WTC11 (cell line): ENCODE data around the gene VCX2. TPM values are rescaled to one million over a fixed set of nuclear protein-coding genes. Genes with fewer than 3 reads are reported as not detected.
"Not testable (repeated sequence)": the region's sequence is repeated elsewhere in the genome, so short reads cannot be mapped to it uniquely, and the experiment has no call there.

ENCODE experiments used
- ATAC-seq: fragments of 200-7000 bp; cut with Tn5 transposase; 2 replicates; pipeline ENCODE4 v1.10.0; 2021; ENCODE audit warnings: mild to moderate bottlenecking, moderate library complexity
- CTCF ChIA-PET: fragments of 300-600 bp; sonication (Branson Sonifier 250); formaldehyde crosslinking; loops from one replicate; lab custom pipeline; 2021; ENCODE audit warnings: antibody characterized with exemption; lab: Charles Lee
- POLR2A ChIA-PET: fragments of 350-600 bp; sonication (Branson Sonifier 250); formaldehyde crosslinking; loops from one replicate; lab custom pipeline; 2021; ENCODE audit warnings: antibody characterized with exemption; lab: Charles Lee
- DNase-seq: peaks from one replicate; pipeline ENCODE4 v3.0.0; 2021; ENCODE audit warnings: low spot score
- H3K27ac Mint-ChIP-seq: 2 replicates; pipeline ENCODE4 v1.8.0; 2021; ENCODE audit warnings: mixed read lengths
- H3K27me3 Mint-ChIP-seq: 2 replicates; pipeline ENCODE4 v1.8.0; 2021; ENCODE audit warnings: low read depth, mild to moderate bottlenecking, moderate library complexity, mixed read lengths
- H3K36me3 Mint-ChIP-seq: 2 replicates; pipeline ENCODE4 v1.8.0; 2021; ENCODE audit warnings: mixed read lengths
- H3K4me1 Mint-ChIP-seq: 2 replicates; pipeline ENCODE4 v1.8.0; 2022; ENCODE audit warnings: mixed read lengths
- H3K4me3 Mint-ChIP-seq: 2 replicates; pipeline ENCODE4 v1.8.0; 2021; ENCODE audit warnings: mild to moderate bottlenecking, moderate library complexity, mixed read lengths
- H3K9me3 Mint-ChIP-seq: 2 replicates; pipeline ENCODE4 v1.8.0; 2021; ENCODE audit warnings: mixed read lengths
- ATF1 ChIP-seq: sonication (generic); formaldehyde crosslinking; IDR thresholded peaks from 2 replicates; pipeline ENCODE4 v1.8.1; 2023; ENCODE audit warnings: mild to moderate bottlenecking, moderate library complexity, missing genetic modification reagents
- CDX4 ChIP-seq: fragments of 250-450 bp; sonication (Bioruptor Pico); IDR thresholded peaks from 2 replicates; pipeline ENCODE4 v1.9.0; 2021; ENCODE audit warnings: moderate library complexity, mild to moderate bottlenecking, inconsistent platforms, borderline replicate concordance
- E2F4 ChIP-seq: sonication (generic); formaldehyde crosslinking; IDR thresholded peaks from 2 replicates; pipeline ENCODE4 v1.8.1; 2022; ENCODE audit warnings: low read depth, mild to moderate bottlenecking, moderate library complexity, missing genetic modification reagents, borderline replicate concordance
- ESRRA ChIP-seq: sonication (generic); formaldehyde crosslinking; IDR thresholded peaks from 2 replicates; pipeline ENCODE4 v1.8.1; 2022; ENCODE audit warnings: mild to moderate bottlenecking, missing genetic modification reagents, borderline replicate concordance
- FOXK1 ChIP-seq: sonication (generic); formaldehyde crosslinking; IDR thresholded peaks from 2 replicates; pipeline ENCODE4 v1.8.0; 2022; ENCODE audit warnings: mild to moderate bottlenecking, moderate library complexity, missing genetic modification reagents
- GABPB1 ChIP-seq: sonication (generic); formaldehyde crosslinking; IDR thresholded peaks from 2 replicates; pipeline ENCODE4 v1.8.1; 2023; ENCODE audit warnings: mild to moderate bottlenecking, missing genetic modification reagents
- IRF2 ChIP-seq: sonication (generic); formaldehyde crosslinking; IDR thresholded peaks from 2 replicates; pipeline ENCODE4 v1.8.0; 2022; ENCODE audit warnings: low read depth, missing genetic modification reagents, borderline replicate concordance
- MAX ChIP-seq: sonication (generic); formaldehyde crosslinking; IDR thresholded peaks from 2 replicates; pipeline ENCODE4 v1.8.0; 2022; ENCODE audit warnings: mild to moderate bottlenecking, missing genetic modification reagents
- NFATC4 ChIP-seq: fragments of 250-450 bp; sonication (Bioruptor Pico); IDR thresholded peaks from 2 replicates; pipeline ENCODE4 v1.9.0; 2021; ENCODE audit warnings: mild to moderate bottlenecking
- NFE2L1 ChIP-seq: sonication (generic); formaldehyde crosslinking; IDR thresholded peaks from 2 replicates; pipeline ENCODE4 v1.8.1; 2023; ENCODE audit warnings: missing genetic modification reagents
- NR3C1 ChIP-seq: sonication (generic); formaldehyde crosslinking; conservative IDR thresholded peaks from 2 replicates; pipeline ENCODE4 v1.8.1; 2023; ENCODE audit warnings: low read depth, mild to moderate bottlenecking, missing genetic modification reagents
- ZBTB43 ChIP-seq: sonication (generic); formaldehyde crosslinking; IDR thresholded peaks from 2 replicates; pipeline ENCODE4 v1.8.1; 2023; ENCODE audit warnings: mild to moderate bottlenecking, missing genetic modification reagents
- ZNF121 ChIP-seq: sonication (generic); formaldehyde crosslinking; IDR thresholded peaks from 2 replicates; pipeline ENCODE4 v1.8.0; 2023; ENCODE audit warnings: missing genetic modification reagents
- ZNF219 ChIP-seq: sonication (generic); formaldehyde crosslinking; IDR thresholded peaks from 2 replicates; pipeline ENCODE4 v1.8.0; 2023; ENCODE audit warnings: missing genetic modification reagents, mild to moderate bottlenecking, borderline replicate concordance
- ZNF512 ChIP-seq: sonication (generic); formaldehyde crosslinking; IDR thresholded peaks from 2 replicates; pipeline ENCODE4 v1.8.1; 2022; ENCODE audit warnings: missing genetic modification reagents, borderline replicate concordance
- total RNA-seq: library from RNA; stranded (reverse); gene quantifications from 3 replicates; pipeline ENCODE4 v1.2.3, GENCODE V29; 2021
- TF ChIP-seq, protein P1 (sequence below): sonication (generic); formaldehyde crosslinking; IDR thresholded peaks from 2 replicates; pipeline ENCODE4 v1.8.0; 2022; ENCODE audit warnings: missing genetic modification reagents
- TF ChIP-seq, protein P2 (sequence below): sonication (generic); formaldehyde crosslinking; IDR thresholded peaks from 2 replicates; pipeline ENCODE4 v1.8.0; 2022; ENCODE audit warnings: mild to moderate bottlenecking, missing genetic modification reagents
- TF ChIP-seq, protein P3 (sequence below): sonication (generic); formaldehyde crosslinking; IDR thresholded peaks from 2 replicates; pipeline ENCODE4 v1.8.0; 2022; ENCODE audit warnings: mild to moderate bottlenecking, missing genetic modification reagents

The VCX2 gene
- total RNA-seq, 1 experiment from 2014 or later = not detected

DNA sequence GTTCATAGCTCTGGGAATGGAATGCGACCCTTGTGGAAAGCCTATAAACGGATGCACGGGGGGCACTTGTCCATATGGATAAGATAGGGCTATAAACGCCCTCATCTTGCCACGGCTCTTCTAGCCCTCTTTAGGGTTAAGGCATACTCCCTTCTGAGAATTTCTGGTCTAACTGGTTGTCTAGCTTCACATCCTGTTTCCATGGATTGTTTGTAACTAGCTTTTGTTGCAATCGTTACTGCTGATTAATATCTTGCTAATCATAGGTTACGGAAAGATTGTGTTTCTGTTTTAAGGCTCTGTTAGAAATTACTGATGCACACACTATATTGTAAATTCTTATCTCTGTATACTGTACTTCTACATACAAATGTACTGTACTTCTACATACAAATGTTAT is 17.1 kb downstream of the VCX2 start:
- peaks cover 10% of the 10 kb centered on the region for H3K4me1 Mint-ChIP-seq
- H3K36me3 Mint-ChIP-seq, CTCF ChIA-PET, ATAC-seq, H3K27me3 Mint-ChIP-seq, DNase-seq, POLR2A ChIA-PET, H3K4me3 Mint-ChIP-seq, H3K27ac Mint-ChIP-seq: not testable (repeated sequence)
- peaks cover 13% of the 10 kb centered on the region for H3K9me3 Mint-ChIP-seq

DNA sequence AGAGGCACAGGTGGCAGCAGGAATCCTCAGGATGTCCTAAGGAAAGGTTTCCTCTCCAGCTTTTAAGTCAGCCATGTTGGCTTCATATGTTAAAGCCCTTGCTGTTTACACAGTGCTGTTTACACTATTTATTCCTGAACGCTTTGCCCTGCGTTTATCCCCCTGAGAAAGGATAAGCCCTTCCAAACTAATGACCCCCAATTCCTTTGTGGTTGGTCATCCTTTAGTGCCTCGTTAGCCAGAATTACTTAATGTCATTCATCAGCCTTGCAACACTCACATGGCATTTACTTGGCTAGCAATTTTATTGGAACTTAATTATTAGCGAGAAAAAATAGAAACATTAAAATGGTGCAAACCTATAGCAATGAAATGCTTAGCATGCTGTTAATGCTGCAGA is 23.8 kb downstream of the VCX2 start:
- no peak for TF ChIP-seq CDX4 (CRISPR knock-in tag)
- TF ChIP-seq FOXK1 (CRISPR knock-in tag) = no peak
- no peak overlapping the region for H3K4me3 Mint-ChIP-seq
- CTCF ChIA-PET = no interaction called here
- POLR2A ChIA-PET = no interaction called here
- H3K27ac Mint-ChIP-seq = no peak overlapping the region
- peaks cover 16% of the 10 kb centered on the region for H3K4me1 Mint-ChIP-seq
- DNase-seq = no peak
- ATAC-seq = no peak
- no peaks in the 10 kb centered on the region for H3K27me3 Mint-ChIP-seq
- 0 out of 2 replicates have a peak, but pooled peaks cover 2% of the 10 kb centered on the region for H3K36me3 Mint-ChIP-seq
- H3K9me3 Mint-ChIP-seq = peaks cover 13% of the 10 kb centered on the region

DNA sequence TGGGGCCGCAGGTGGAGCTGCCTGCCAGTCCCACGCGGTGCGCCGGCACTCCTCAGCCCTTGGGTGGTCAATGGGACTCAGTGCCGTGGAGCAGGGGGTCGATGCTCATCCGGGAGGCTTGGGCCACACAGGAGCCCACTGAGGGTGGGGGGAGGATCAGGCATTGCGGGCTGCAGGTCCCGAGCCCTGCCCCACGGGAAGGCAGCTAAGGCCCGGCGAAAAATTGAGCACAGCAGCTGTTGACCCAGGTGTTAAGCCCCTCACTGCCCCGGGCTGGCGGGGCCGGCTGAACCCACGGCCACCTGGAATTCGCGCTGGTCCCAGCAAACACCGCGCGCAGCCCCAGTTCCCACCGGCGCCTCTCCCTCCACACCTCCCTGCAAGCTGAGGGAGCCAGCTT is 26.1 kb downstream of the VCX2 start:
- H3K36me3 Mint-ChIP-seq = 0 out of 2 replicates have a peak, but pooled peaks cover 2% of the 10 kb centered on the region
- no peak for ATAC-seq
- POLR2A ChIA-PET = no interaction called here
- DNase-seq = no peak
- H3K4me1 Mint-ChIP-seq = peaks cover 16% of the 10 kb centered on the region
- no peak overlapping the region for H3K27ac Mint-ChIP-seq
- H3K9me3 Mint-ChIP-seq = peaks cover 5% of the 10 kb centered on the region
- H3K27me3 Mint-ChIP-seq = no peaks in the 10 kb centered on the region
- H3K4me3 Mint-ChIP-seq = no peak overlapping the region
- CTCF ChIA-PET = no interaction called here
- no peak for TF ChIP-seq CDX4 (CRISPR knock-in tag)
- TF ChIP-seq, protein P1, sequence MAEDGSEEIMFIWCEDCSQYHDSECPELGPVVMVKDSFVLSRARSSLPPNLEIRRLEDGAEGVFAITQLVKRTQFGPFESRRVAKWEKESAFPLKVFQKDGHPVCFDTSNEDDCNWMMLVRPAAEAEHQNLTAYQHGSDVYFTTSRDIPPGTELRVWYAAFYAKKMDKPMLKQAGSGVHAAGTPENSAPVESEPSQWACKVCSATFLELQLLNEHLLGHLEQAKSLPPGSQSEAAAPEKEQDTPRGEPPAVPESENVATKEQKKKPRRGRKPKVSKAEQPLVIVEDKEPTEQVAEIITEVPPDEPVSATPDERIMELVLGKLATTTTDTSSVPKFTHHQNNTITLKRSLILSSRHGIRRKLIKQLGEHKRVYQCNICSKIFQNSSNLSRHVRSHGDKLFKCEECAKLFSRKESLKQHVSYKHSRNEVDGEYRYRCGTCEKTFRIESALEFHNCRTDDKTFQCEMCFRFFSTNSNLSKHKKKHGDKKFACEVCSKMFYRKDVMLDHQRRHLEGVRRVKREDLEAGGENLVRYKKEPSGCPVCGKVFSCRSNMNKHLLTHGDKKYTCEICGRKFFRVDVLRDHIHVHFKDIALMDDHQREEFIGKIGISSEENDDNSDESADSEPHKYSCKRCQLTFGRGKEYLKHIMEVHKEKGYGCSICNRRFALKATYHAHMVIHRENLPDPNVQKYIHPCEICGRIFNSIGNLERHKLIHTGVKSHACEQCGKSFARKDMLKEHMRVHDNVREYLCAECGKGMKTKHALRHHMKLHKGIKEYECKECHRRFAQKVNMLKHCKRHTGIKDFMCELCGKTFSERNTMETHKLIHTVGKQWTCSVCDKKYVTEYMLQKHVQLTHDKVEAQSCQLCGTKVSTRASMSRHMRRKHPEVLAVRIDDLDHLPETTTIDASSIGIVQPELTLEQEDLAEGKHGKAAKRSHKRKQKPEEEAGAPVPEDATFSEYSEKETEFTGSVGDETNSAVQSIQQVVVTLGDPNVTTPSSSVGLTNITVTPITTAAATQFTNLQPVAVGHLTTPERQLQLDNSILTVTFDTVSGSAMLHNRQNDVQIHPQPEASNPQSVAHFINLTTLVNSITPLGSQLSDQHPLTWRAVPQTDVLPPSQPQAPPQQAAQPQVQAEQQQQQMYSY (CRISPR knock-in tag) = no peak
- TF ChIP-seq NFE2L1 (CRISPR knock-in tag) = no peak
- no peak for TF ChIP-seq IRF2
- TF ChIP-seq, protein P2, sequence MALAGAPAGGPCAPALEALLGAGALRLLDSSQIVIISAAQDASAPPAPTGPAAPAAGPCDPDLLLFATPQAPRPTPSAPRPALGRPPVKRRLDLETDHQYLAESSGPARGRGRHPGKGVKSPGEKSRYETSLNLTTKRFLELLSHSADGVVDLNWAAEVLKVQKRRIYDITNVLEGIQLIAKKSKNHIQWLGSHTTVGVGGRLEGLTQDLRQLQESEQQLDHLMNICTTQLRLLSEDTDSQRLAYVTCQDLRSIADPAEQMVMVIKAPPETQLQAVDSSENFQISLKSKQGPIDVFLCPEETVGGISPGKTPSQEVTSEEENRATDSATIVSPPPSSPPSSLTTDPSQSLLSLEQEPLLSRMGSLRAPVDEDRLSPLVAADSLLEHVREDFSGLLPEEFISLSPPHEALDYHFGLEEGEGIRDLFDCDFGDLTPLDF (CRISPR knock-in tag) = no peak
- TF ChIP-seq NR3C1 (CRISPR knock-in tag) = no peak
- TF ChIP-seq ZNF512 (CRISPR knock-in tag) = no peak
- TF ChIP-seq ESRRA = no peak
- no peak for TF ChIP-seq E2F4 (CRISPR knock-in tag)
- TF ChIP-seq MAX (CRISPR knock-in tag) = no peak
- TF ChIP-seq ZNF219 (CRISPR knock-in tag) = no peak
- TF ChIP-seq ATF1 (CRISPR knock-in tag) = no peak
- TF ChIP-seq, protein P3, sequence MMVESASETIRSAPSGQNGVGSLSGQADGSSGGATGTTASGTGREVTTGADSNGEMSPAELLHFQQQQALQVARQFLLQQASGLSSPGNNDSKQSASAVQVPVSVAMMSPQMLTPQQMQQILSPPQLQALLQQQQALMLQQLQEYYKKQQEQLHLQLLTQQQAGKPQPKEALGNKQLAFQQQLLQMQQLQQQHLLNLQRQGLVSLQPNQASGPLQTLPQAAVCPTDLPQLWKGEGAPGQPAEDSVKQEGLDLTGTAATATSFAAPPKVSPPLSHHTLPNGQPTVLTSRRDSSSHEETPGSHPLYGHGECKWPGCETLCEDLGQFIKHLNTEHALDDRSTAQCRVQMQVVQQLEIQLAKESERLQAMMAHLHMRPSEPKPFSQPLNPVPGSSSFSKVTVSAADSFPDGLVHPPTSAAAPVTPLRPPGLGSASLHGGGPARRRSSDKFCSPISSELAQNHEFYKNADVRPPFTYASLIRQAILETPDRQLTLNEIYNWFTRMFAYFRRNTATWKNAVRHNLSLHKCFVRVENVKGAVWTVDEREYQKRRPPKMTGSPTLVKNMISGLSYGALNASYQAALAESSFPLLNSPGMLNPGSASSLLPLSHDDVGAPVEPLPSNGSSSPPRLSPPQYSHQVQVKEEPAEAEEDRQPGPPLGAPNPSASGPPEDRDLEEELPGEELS (CRISPR knock-in tag) = no peak
- TF ChIP-seq ZNF121 (CRISPR knock-in tag) = no peak
- no peak for TF ChIP-seq NFATC4 (CRISPR knock-in tag)
- no peak for TF ChIP-seq GABPB1 (CRISPR knock-in tag)
- no peak for TF ChIP-seq ZBTB43 (CRISPR knock-in tag)
